Right ventricle myocardium superior (tissue), 1 donor: ENCODE data around the gene TUT4. TPM values are rescaled to one million over a fixed set of nuclear protein-coding genes. Genes with fewer than 3 reads are reported as not detected.

Experiments
- ATAC-seq: fragments of 200-7000 bp; cut with Tn5 transposase; one replicate; pipeline ENCODE4 v1.9.1; 2020; ENCODE audit warnings: mild to moderate bottlenecking; ENCODE audit not compliant: poor library complexity
- DNase-seq: peaks from one replicate; pipeline ENCODE4 v3.0.0-alpha.2; 2020
- intact Hi-C: fragments of 100-400 bp; cut with DNase I; formaldehyde crosslinking; loops from one replicate; pipeline ENCODE4 v1.11.2; 2022
- total RNA-seq: library from RNA; stranded (reverse); fragmentation: NEBNext Ultra II Directional; extraction: Animal tissue kit (Norgen Biotek cat#: 25700); gene quantifications from one replicate; pipeline ENCODE4 v1.2.1, GENCODE V29; 2021
- donor health status: DM: no; HTN: yes; CAD: no; lungs with severe emphysema.

Gene TUT4
- total RNA-seq, 1 donor from 2014 or later, result 31.8 TPM

DNA sequence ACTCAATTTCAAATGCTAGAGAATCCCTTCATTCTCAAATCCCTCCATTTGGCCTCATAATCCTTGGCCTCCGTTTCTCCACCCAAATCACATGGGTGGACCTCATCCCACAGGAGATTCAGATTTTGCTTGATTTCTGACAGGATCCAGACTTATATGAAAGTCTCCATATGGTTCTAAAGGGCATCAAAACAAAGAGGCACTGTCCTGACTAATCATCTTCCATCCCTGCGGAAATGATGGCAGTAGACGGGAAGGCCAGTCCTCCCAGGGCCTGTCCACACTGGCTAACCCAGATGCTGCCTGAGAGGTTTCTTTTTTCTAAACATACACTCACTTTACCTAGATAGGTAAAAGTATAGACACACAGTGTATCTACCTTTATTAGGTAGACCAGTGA lies 167.5 kb downstream of the TUT4 start:
- intact Hi-C loops, result no loop called here
- DNase-seq, result no peak
- ATAC-seq, result no peak

Other genes starting within 250 kb of the TUT4 start
- gene CC2D1B, start 186.9 kb downstream of the TUT4 start, total RNA-seq, result 11.7 TPM
- 0.22 TPM for gene ORC1, start 148.7 kb downstream of the TUT4 start, total RNA-seq
- gene PRPF38A, start 148.5 kb downstream of the TUT4 start, total RNA-seq, result 18.6 TPM
- gene GPX7, start 49.3 kb upstream of the TUT4 start, total RNA-seq, result 3.9 TPM
- gene SHISAL2A, start 80.1 kb upstream of the TUT4 start, total RNA-seq, result not detected
- 18.6 TPM for gene COA7, start 145.3 kb upstream of the TUT4 start, total RNA-seq
- gene ZYG11B, start 173.4 kb upstream of the TUT4 start, total RNA-seq, result 75.0 TPM